HuH-7 (cell line): ENCODE measurements around the gene CYSTM1.

Experiments used
- DNase-seq: peaks from one replicate; pipeline ENCODE4 v3.0.0; 2011; ENCODE audit warnings: low spot score

CYSTM1 gene

GRCh38 chr5:140208065-140208464 lies 33.1 kb downstream of the CYSTM1 start:
- DNase-seq: no peak

GRCh38 chr5:140213370-140213983 lies 38.5 kb downstream of the CYSTM1 start:
- DNase-seq: no peak

GRCh38 chr5:140214831-140215230 lies 39.8 kb downstream of the CYSTM1 start:
- no peak for DNase-seq

GRCh38 chr5:140215276-140215675 lies 40.3 kb downstream of the CYSTM1 start:
- no peak for DNase-seq

GRCh38 chr5:140216478-140217074 lies 41.6 kb downstream of the CYSTM1 start:
- DNase-seq: peak; percentile 40

GRCh38 chr5:140217299-140218026 lies 42.5 kb downstream of the CYSTM1 start:
- DNase-seq: no peak

- peak; percentile 43 for DNase-seq
Observed at GRCh38 chr5:140219068-140219991, 44.3 kb downstream of the CYSTM1 start.

- DNase-seq: no peak
Observed at GRCh38 chr5:140220032-140220697, 45.2 kb downstream of the CYSTM1 start.

- no peak for DNase-seq
Observed at GRCh38 chr5:140220698-140221064, 45.7 kb downstream of the CYSTM1 start.

GRCh38 chr5:140221697-140222223 lies 46.8 kb downstream of the CYSTM1 start:
- DNase-seq: no peak

GRCh38 chr5:140222416-140222815 lies 47.4 kb downstream of the CYSTM1 start:
- DNase-seq: no peak

GRCh38 chr5:140223567-140223966 lies 48.6 kb downstream of the CYSTM1 start:
- DNase-seq: no peak

GRCh38 chr5:140224658-140225057 lies 49.7 kb downstream of the CYSTM1 start:
- DNase-seq: no peak

GRCh38 chr5:140225396-140225795 lies 50.4 kb downstream of the CYSTM1 start:
- DNase-seq: no peak

GRCh38 chr5:140227046-140227445 lies 52.1 kb downstream of the CYSTM1 start:
- no peak for DNase-seq

- no peak for DNase-seq
Observed at GRCh38 chr5:140228364-140228837, 53.4 kb downstream of the CYSTM1 start.

- no peak for DNase-seq
Observed at GRCh38 chr5:140230373-140230772, 55.4 kb downstream of the CYSTM1 start.

GRCh38 chr5:140232731-140233130 lies 57.7 kb downstream of the CYSTM1 start:
- no peak for DNase-seq

- DNase-seq: no peak
Observed at GRCh38 chr5:140234377-140234989, 59.5 kb downstream of the CYSTM1 start.

- DNase-seq: no peak
Observed at GRCh38 chr5:140235791-140236551, 61.0 kb downstream of the CYSTM1 start.
